H9 (cell line): Measurements from ENCODE around the gene INSYN2B. TPM values are rescaled to one million over a fixed set of nuclear protein-coding genes. Genes with fewer than 3 reads are reported as not detected.

ENCODE experiments used
- DNase-seq: peaks from one replicate; pipeline ENCODE4 v3.0.0-alpha.2; 2017
- H2AFZ ChIP-seq: one replicate; pipeline ENCODE4 v1.6.1; 2013; ENCODE audit warnings: mild to moderate bottlenecking, low read length, control low read depth, moderate library complexity
- H2AK5ac ChIP-seq: 2 replicates; pipeline ENCODE4 v1.6.1; 2013; ENCODE audit warnings: low read length, control low read depth, mixed read lengths; ENCODE audit not compliant: insufficient read length
- H2BK120ac ChIP-seq: one replicate; pipeline ENCODE4 v1.6.1; 2013; ENCODE audit warnings: low read depth, mild to moderate bottlenecking, low read length, control low read depth, inconsistent platforms; ENCODE audit not compliant: poor library complexity, severe bottlenecking
- H2BK12ac ChIP-seq: 2 replicates; pipeline ENCODE4 v1.6.1; 2013; ENCODE audit warnings: low read length, control low read depth, mixed read lengths, low read depth; ENCODE audit not compliant: insufficient read length
- H2BK15ac ChIP-seq: 2 replicates; pipeline ENCODE4 v1.6.1; 2013; ENCODE audit warnings: low read depth, low read length, control low read depth
- H2BK20ac ChIP-seq: one replicate; pipeline ENCODE4 v1.6.1; 2013; ENCODE audit warnings: low read depth, mild to moderate bottlenecking, low read length, control low read depth, inconsistent platforms; ENCODE audit not compliant: poor library complexity, severe bottlenecking
- H2BK5ac ChIP-seq: 2 replicates; pipeline ENCODE4 v1.6.1; 2013; ENCODE audit warnings: low read length, control low read depth, mixed read lengths; ENCODE audit not compliant: insufficient read length
- H3K14ac ChIP-seq: 2 replicates; pipeline ENCODE4 v1.6.1; 2013; ENCODE audit warnings: low read length, control low read depth; ENCODE audit not compliant: insufficient read depth
- H3K18ac ChIP-seq: 2 replicates; pipeline ENCODE4 v1.6.1; 2013; ENCODE audit warnings: low read depth, mild to moderate bottlenecking, mixed read lengths, low read length, control low read depth; ENCODE audit not compliant: insufficient read length
- H3K23ac ChIP-seq: 2 replicates; pipeline ENCODE4 v1.6.1; 2013; ENCODE audit warnings: low read length, control low read depth, mixed read lengths, low read depth; ENCODE audit not compliant: insufficient read length
- H3K23me2 ChIP-seq: 2 replicates; pipeline ENCODE4 v1.6.1; 2013; ENCODE audit warnings: low read depth, mild to moderate bottlenecking, mixed read lengths, low read length, control low read depth; ENCODE audit not compliant: insufficient read length, poor library complexity, severe bottlenecking
- H3K27ac ChIP-seq: 2 replicates; pipeline ENCODE4 v1.5.1; 2013; ENCODE audit warnings: low read length, control low read depth, mixed read lengths, low read depth; ENCODE audit not compliant: insufficient read length
- H3K27me3 ChIP-seq: 2 replicates; pipeline ENCODE4 v1.6.1; 2013; ENCODE audit warnings: low read length, control low read depth, inconsistent platforms; ENCODE audit not compliant: insufficient read depth
- H3K4ac ChIP-seq: 2 replicates; pipeline ENCODE4 v1.6.1; 2013; ENCODE audit warnings: low read depth, mild to moderate bottlenecking, control low read depth, inconsistent platforms, low read length, moderate library complexity
- H3K4me1 ChIP-seq: 2 replicates; pipeline ENCODE4 v1.6.1; 2013; ENCODE audit warnings: low read length, control low read depth, inconsistent platforms; ENCODE audit not compliant: insufficient read depth
- H3K4me2 ChIP-seq: 2 replicates; pipeline ENCODE4 v1.6.1; 2013; ENCODE audit warnings: low read length, control low read depth, mixed read lengths; ENCODE audit not compliant: insufficient read length, insufficient read depth
- H3K56ac ChIP-seq: 2 replicates; pipeline ENCODE4 v1.6.1; 2013; ENCODE audit warnings: low read depth, mild to moderate bottlenecking, mixed read lengths, low read length, control low read depth; ENCODE audit not compliant: insufficient read length
- H3K79me1 ChIP-seq: 2 replicates; pipeline ENCODE4 v1.6.1; 2013; ENCODE audit warnings: low read depth, mild to moderate bottlenecking, moderate library complexity, low read length, control low read depth, inconsistent platforms; ENCODE audit not compliant: insufficient read depth, poor library complexity, severe bottlenecking
- H3K79me2 ChIP-seq: 2 replicates; pipeline ENCODE4 v1.6.1; 2013; ENCODE audit warnings: low read length, control low read depth, inconsistent platforms; ENCODE audit not compliant: insufficient read depth
- H3K9ac ChIP-seq: 2 replicates; pipeline ENCODE4 v1.6.1; 2013; ENCODE audit warnings: low read length, control low read depth, mixed read lengths; ENCODE audit not compliant: insufficient read length; ENCODE audit errors: extremely low read depth
- H3K9me3 ChIP-seq: one replicate; pipeline ENCODE4 v1.6.1; 2013; ENCODE audit warnings: low read depth, low read length, inconsistent platforms; ENCODE audit not compliant: control insufficient read depth
- H3T11ph ChIP-seq: one replicate; pipeline ENCODE4 v1.6.1; 2013; ENCODE audit warnings: mild to moderate bottlenecking, low read length, control low read depth, inconsistent platforms
- H4K20me1 ChIP-seq: one replicate; pipeline ENCODE4 v1.6.1; 2013; ENCODE audit not compliant: control insufficient read depth, insufficient read length, insufficient read depth
- H4K5ac ChIP-seq: 2 replicates; pipeline ENCODE4 v1.6.1; 2013; ENCODE audit warnings: low read depth, mild to moderate bottlenecking, mixed read lengths, low read length, control low read depth; ENCODE audit not compliant: insufficient read length
- H4K8ac ChIP-seq: replicated peaks from 2 replicates; pipeline ENCODE4 v1.6.1; 2013; ENCODE audit warnings: low read length, control low read depth, mixed read lengths, low read depth; ENCODE audit not compliant: insufficient read length
- H4K91ac ChIP-seq: 2 replicates; pipeline ENCODE4 v1.6.1; 2013; ENCODE audit warnings: low read depth, mild to moderate bottlenecking, moderate library complexity, mixed read lengths, low read length, control low read depth; ENCODE audit not compliant: insufficient read length
- H3K27ac Mint-ChIP-seq, 3 experiments: 2 replicates in 2 of 3; 3 replicates in 1 of 3; pipeline ENCODE4 v1.8.0; 2020 to 2021; ENCODE audit warnings: mixed read lengths in 3 of 3, mild to moderate bottlenecking in 1 of 3, moderate library complexity in 1 of 3
- H3K27me3 Mint-ChIP-seq: 2 replicates; pipeline ENCODE4 v1.8.0; 2021; ENCODE audit warnings: low read depth, mild to moderate bottlenecking, moderate library complexity, mixed read lengths
- H3K36me3 Mint-ChIP-seq, 3 experiments: 2 replicates in 2 of 3; 3 replicates in 1 of 3; pipeline ENCODE4 v1.8.0; 2020 to 2021; ENCODE audit warnings: low read depth in 3 of 3, mixed read lengths in 3 of 3; ENCODE audit not compliant: insufficient read depth in 1 of 3
- H3K4me1 Mint-ChIP-seq, 2 experiments: 2 replicates each; pipeline ENCODE4 v1.8.0; 2020; ENCODE audit warnings: mixed read lengths in 2 of 2
- H3K4me3 Mint-ChIP-seq, 2 experiments: 2 replicates in 1 of 2; 3 replicates in 1 of 2; pipeline ENCODE4 v1.8.0; 2020 to 2021; ENCODE audit warnings: mild to moderate bottlenecking in 2 of 2, mixed read lengths in 2 of 2, moderate library complexity in 1 of 2
- H3K9me3 Mint-ChIP-seq, 2 experiments: 2 replicates in 1 of 2; 3 replicates in 1 of 2; pipeline ENCODE4 v1.8.0; 2020; ENCODE audit warnings: mild to moderate bottlenecking in 2 of 2, mixed read lengths in 2 of 2, moderate library complexity in 1 of 2
- CTCF ChIP-seq: fragments of 200-600 bp; sonication (generic); conservative IDR thresholded peaks from 3 replicates; pipeline ENCODE4 v1.8.0; 2021; ENCODE audit warnings: antibody characterized with exemption, mild to moderate bottlenecking
- WGBS: extraction: QIAGEN DNeasy Blood & Tissue Kit; methylation state at CpG from one replicate; pipeline ENCODE4 v1.1.7; 2013; ENCODE audit warnings: missing lambda C conversion rate, low lambda C conversion rate, mixed read lengths; ENCODE audit not compliant: insufficient read length; ENCODE audit errors: extremely low coverage; 5-methylcytosine and 5-hydroxymethylcytosine counted together
- total RNA-seq: library from RNA; stranded (reverse); gene quantifications from 2 replicates; pipeline ENCODE4 v1.2.1, GENCODE V29; 2021

Gene INSYN2B
- total RNA-seq, 1 experiment from 2014 or later = not detected

GRCh38 chr5:169862391-169862811, 117.9 kb downstream of the INSYN2B start:
- H2BK20ac ChIP-seq = no peak overlapping the region
- H3K9me3 ChIP-seq = no peaks in the 10 kb centered on the region
- no peak overlapping the region for H3K18ac ChIP-seq
- H2BK12ac ChIP-seq = no peak overlapping the region
- H3K4me1 Mint-ChIP-seq = no peaks in the 10 kb centered on the region
- H3K14ac ChIP-seq = no peak overlapping the region
- H4K5ac ChIP-seq = no peak overlapping the region
- H3K9me3 Mint-ChIP-seq = no peaks in the 10 kb centered on the region
- H4K20me1 ChIP-seq = no peaks in the 10 kb centered on the region
- no peak overlapping the region for H2BK15ac ChIP-seq
- no peaks in the 10 kb centered on the region for H3K27me3 ChIP-seq
- H3K4ac ChIP-seq = no peak overlapping the region
- no peak overlapping the region for H3K27ac ChIP-seq
- no peak overlapping the region for H4K91ac ChIP-seq
- no peaks in the 10 kb centered on the region for H3K23me2 ChIP-seq
- H2AFZ ChIP-seq = no peak overlapping the region
- no peak overlapping the region for H3T11ph ChIP-seq
- no peak overlapping the region for H3K23ac ChIP-seq
- H3K36me3 Mint-ChIP-seq = no peaks in the 10 kb centered on the region
- WGBS = no CpG with 5 or more reads among the region's 4 CpGs
- no peak overlapping the region for H4K8ac ChIP-seq
- TF ChIP-seq CTCF = no peak
- H3K79me1 ChIP-seq = no peaks in the 10 kb centered on the region
- no peak overlapping the region for H2BK120ac ChIP-seq
- no peak overlapping the region for H3K27ac Mint-ChIP-seq
- H3K27me3 Mint-ChIP-seq = no peaks in the 10 kb centered on the region; the same call in 1 of the 2 replicates
- H2AK5ac ChIP-seq = no peak overlapping the region
- no peak overlapping the region for H2BK5ac ChIP-seq
- no peak overlapping the region for H3K56ac ChIP-seq
- no peaks in the 10 kb centered on the region for H3K79me2 ChIP-seq
- no peak for DNase-seq
- H3K4me3 Mint-ChIP-seq = no peak overlapping the region
- H3K4me2 ChIP-seq = no peak overlapping the region
- H3K4me1 ChIP-seq = no peaks in the 10 kb centered on the region
- H3K9ac ChIP-seq = no peak overlapping the region
